Natural killer cell (primary cell): ENCODE results near the gene WDR81. TPM values are rescaled to one million over a fixed set of nuclear protein-coding genes. Genes with fewer than 3 reads are reported as not detected.

ENCODE experiments used
- ATAC-seq, 3 donors: fragments of 150-1000 bp in 2 of 3; fragments of 200-7000 bp in 1 of 3; cut with Tn5 transposase; 1 replicate in 1 of 3; 2 replicates in 2 of 3; pipeline ENCODE4 v1.10.0; 2021; ENCODE audit warnings: mild to moderate bottlenecking in 2 of 3, moderate library complexity in 2 of 3
- DNase-seq, 2 donors: peaks; one replicate each; pipeline versions ENCODE4 v3.0.0 to v3.0.0-alpha.2; 2013 to 2021; ENCODE audit warnings: mixed read lengths in 1 of 2
- H3K27ac ChIP-seq: one replicate; pipeline ENCODE4 v1.5.1; 2013; ENCODE audit warnings: mild to moderate bottlenecking, low read length
- H3K27me3 ChIP-seq: one replicate; pipeline ENCODE4 v1.6.1; 2013; ENCODE audit warnings: low read length; ENCODE audit not compliant: control insufficient read depth, insufficient read depth
- H3K36me3 ChIP-seq: one replicate; pipeline ENCODE4 v1.6.1; 2013; ENCODE audit warnings: low read length; ENCODE audit not compliant: control insufficient read depth, insufficient read depth
- H3K4me1 ChIP-seq: one replicate; pipeline ENCODE4 v1.6.1; 2013; ENCODE audit warnings: low read length; ENCODE audit not compliant: control insufficient read depth, insufficient read depth
- H3K4me3 ChIP-seq: one replicate; pipeline ENCODE4 v1.5.1; 2013; ENCODE audit warnings: low read length
- H3K9me3 ChIP-seq: one replicate; pipeline ENCODE4 v1.6.1; 2013; ENCODE audit warnings: low read length; ENCODE audit not compliant: control insufficient read depth, insufficient read depth
- H3K27ac Mint-ChIP-seq, 2 donors: one replicate each; pipeline ENCODE4 v1.8.0; 2022; ENCODE audit warnings: mild to moderate bottlenecking in 2 of 2, mixed read lengths in 2 of 2, moderate library complexity in 1 of 2
- H3K27me3 Mint-ChIP-seq, 2 donors: one replicate each; pipeline ENCODE4 v1.8.0; 2022; ENCODE audit warnings: low read depth in 2 of 2, mixed read lengths in 2 of 2
- H3K36me3 Mint-ChIP-seq: one replicate; pipeline ENCODE4 v1.8.0; 2022; ENCODE audit warnings: mixed read lengths
- H3K4me1 Mint-ChIP-seq, 2 donors: one replicate each; pipeline ENCODE4 v1.8.0; 2022; ENCODE audit warnings: mixed read lengths in 2 of 2
- H3K4me3 Mint-ChIP-seq: one replicate; pipeline ENCODE4 v1.8.0; 2022; ENCODE audit warnings: mild to moderate bottlenecking, moderate library complexity, mixed read lengths
- H3K9me3 Mint-ChIP-seq, 2 donors: one replicate each; pipeline ENCODE4 v1.8.0; 2022; ENCODE audit warnings: mixed read lengths in 2 of 2
- CTCF ChIP-seq: fragments of 200-600 bp; IDR thresholded peaks from one replicate; pipeline ENCODE4 v1.8.0; 2022; ENCODE audit warnings: antibody characterized with exemption
- WGBS: methylation state at CpG from one replicate; pipeline ENCODE4 v1.1.7; 2013; ENCODE audit warnings: missing lambda C conversion rate; ENCODE audit not compliant: insufficient coverage; 5-methylcytosine and 5-hydroxymethylcytosine counted together
- intact Hi-C: fragments of 100-400 bp; cut with micrococcal nuclease; formaldehyde crosslinking; loops from one replicate; pipeline ENCODE4 v1.14.2; 2022
- total RNA-seq, 4 donors: library from RNA; stranded (reverse); fragments of 120-200 nt in 1 of 4; gene quantifications; one replicate each; pipeline versions ENCODE4 v1.2.3 to v1.2.4, GENCODE V29; 2013 to 2022

WDR81 gene
- total RNA-seq, 3 donors from 2014 or later (not counting 1 experiment from before 2014, with no cell fraction given), result 40.8 to 54.2 (median 46.2) TPM

GRCh38 chr17:1786708-1787107 is 62.2 kb downstream of the WDR81 start:
- Mint-ChIP-seq H3K9me3 (no peaks in the 10 kb centered on the region), H3K4me1 (peaks cover 0 to 4% of the 10 kb centered on the region in 2 donors), H3K36me3 (peaks cover 7% of the 10 kb centered on the region), H3K27me3 (no peaks in the 10 kb centered on the region), H3K27ac (no peak overlapping the region), H3K4me3 (no peak overlapping the region)
- DNase-seq (no peak), ATAC-seq (no peak)
- intact Hi-C loops, result no loop called here
- TF ChIP-seq CTCF, result no peak
- peaks cover 32% of the 10 kb centered on the region for H3K36me3 ChIP-seq
- H3K9me3 ChIP-seq, result no peaks in the 10 kb centered on the region
- peaks cover 22% of the 10 kb centered on the region for H3K4me1 ChIP-seq
- H3K27me3 ChIP-seq, result no peaks in the 10 kb centered on the region
- WGBS, result 98% methylated on average over 7 of the region's 7 CpGs
- H3K4me3 ChIP-seq, result no peak overlapping the region
- H3K27ac ChIP-seq, result no peak overlapping the region

GRCh38 chr17:1787301-1787902 is 62.9 kb downstream of the WDR81 start:
- no peak overlapping the region for H3K4me3 ChIP-seq
- Mint-ChIP-seq H3K4me1 (peaks cover 0 to 4% of the 10 kb centered on the region in 2 donors), H3K4me3 (no peak overlapping the region), H3K36me3 (peaks cover 6% of the 10 kb centered on the region), H3K27me3 (no peaks in the 10 kb centered on the region), H3K27ac (no peak overlapping the region), H3K9me3 (no peaks in the 10 kb centered on the region)
- ATAC-seq, result no peak
- no peaks in the 10 kb centered on the region for H3K27me3 ChIP-seq
- H3K27ac ChIP-seq, result no peak overlapping the region
- no peak for DNase-seq
- intact Hi-C loops, result no loop called here
- H3K36me3 ChIP-seq, result peaks cover 26% of the 10 kb centered on the region
- H3K4me1 ChIP-seq, result peaks cover 17% of the 10 kb centered on the region
- TF ChIP-seq CTCF, result no peak
- 89% methylated on average over 16 of the region's 16 CpGs for WGBS
- H3K9me3 ChIP-seq, result no peaks in the 10 kb centered on the region

Other genes starting within 250 kb of the WDR81 start
- 10 to 100 TPM in 2 of 3 donors, 1 to 10 TPM in 1; 4.0 to 39.6 (median 24.0) TPM for gene MYO1C, start 232.0 kb upstream of the WDR81 start, total RNA-seq
- gene INPP5K, start 208.1 kb upstream of the WDR81 start, total RNA-seq, result 100 to 1,000 TPM; 278 to 317 (median 292) TPM
- 10 to 100 TPM; 61.8 to 78.2 (median 73.6) TPM for gene PITPNA, start 161.9 kb upstream of the WDR81 start, total RNA-seq
- gene SLC43A2, start 95.9 kb upstream of the WDR81 start, total RNA-seq, result 10 to 100 TPM; 24.5 to 36.0 (median 30.3) TPM
- gene SCARF1, start 79.0 kb upstream of the WDR81 start, total RNA-seq, result 1 to 10 TPM in 2 of 3 donors, under 1 TPM in 1; 0.59 to 3.1 (median 1.0) TPM
- gene RILP, start 74.8 kb upstream of the WDR81 start, total RNA-seq, result 1 to 10 TPM; 2.3 to 5.1 (median 4.0) TPM
- gene PRPF8, start 39.8 kb upstream of the WDR81 start, total RNA-seq, result 100 to 1,000 TPM; 475 to 508 (median 480) TPM
- gene TLCD2, start 14.3 kb upstream of the WDR81 start, total RNA-seq, result under 1 TPM; 0.18 to 0.28 (median 0.28) TPM
- gene SERPINF2, start 18.2 kb downstream of the WDR81 start, total RNA-seq, result under 1 TPM; 0.47 to 0.84 (median 0.48) TPM
- 1 to 10 TPM in 2 of 3 donors, not detected in 1; 1.0 to 2.1 TPM for gene SERPINF1, start 37.4 kb downstream of the WDR81 start, total RNA-seq
- gene SMYD4, start 105.2 kb downstream of the WDR81 start, total RNA-seq, result 10 to 100 TPM; 20.3 to 37.8 (median 24.3) TPM
- gene RPA1, start 105.3 kb downstream of the WDR81 start, total RNA-seq, result 100 to 1,000 TPM in 1 of 3 donors, 10 to 100 TPM in 2; 70.9 to 101 (median 98.9) TPM